Natural killer cell (primary cell): ENCODE data around the gene SHB. TPM values are rescaled to one million over a fixed set of nuclear protein-coding genes. Genes with fewer than 3 reads are reported as not detected.

Experiments used
- ATAC-seq, 3 donors: fragments of 150-1000 bp in 2 of 3; fragments of 200-7000 bp in 1 of 3; cut with Tn5 transposase; 1 replicate in 1 of 3; 2 replicates in 2 of 3; pipeline ENCODE4 v1.10.0; 2021; ENCODE audit warnings: mild to moderate bottlenecking in 2 of 3, moderate library complexity in 2 of 3
- DNase-seq, 2 donors: peaks; one replicate each; pipeline versions ENCODE4 v3.0.0 to v3.0.0-alpha.2; 2013 to 2021; ENCODE audit warnings: mixed read lengths in 1 of 2
- H3K27ac ChIP-seq: one replicate; pipeline ENCODE4 v1.5.1; 2013; ENCODE audit warnings: mild to moderate bottlenecking, low read length
- H3K27me3 ChIP-seq: one replicate; pipeline ENCODE4 v1.6.1; 2013; ENCODE audit warnings: low read length; ENCODE audit not compliant: control insufficient read depth, insufficient read depth
- H3K36me3 ChIP-seq: one replicate; pipeline ENCODE4 v1.6.1; 2013; ENCODE audit warnings: low read length; ENCODE audit not compliant: control insufficient read depth, insufficient read depth
- H3K4me1 ChIP-seq: one replicate; pipeline ENCODE4 v1.6.1; 2013; ENCODE audit warnings: low read length; ENCODE audit not compliant: control insufficient read depth, insufficient read depth
- H3K4me3 ChIP-seq: one replicate; pipeline ENCODE4 v1.5.1; 2013; ENCODE audit warnings: low read length
- H3K9me3 ChIP-seq: one replicate; pipeline ENCODE4 v1.6.1; 2013; ENCODE audit warnings: low read length; ENCODE audit not compliant: control insufficient read depth, insufficient read depth
- H3K27ac Mint-ChIP-seq, 2 donors: one replicate each; pipeline ENCODE4 v1.8.0; 2022; ENCODE audit warnings: mild to moderate bottlenecking in 2 of 2, mixed read lengths in 2 of 2, moderate library complexity in 1 of 2
- H3K27me3 Mint-ChIP-seq, 2 donors: one replicate each; pipeline ENCODE4 v1.8.0; 2022; ENCODE audit warnings: low read depth in 2 of 2, mixed read lengths in 2 of 2
- H3K36me3 Mint-ChIP-seq: one replicate; pipeline ENCODE4 v1.8.0; 2022; ENCODE audit warnings: mixed read lengths
- H3K4me1 Mint-ChIP-seq, 2 donors: one replicate each; pipeline ENCODE4 v1.8.0; 2022; ENCODE audit warnings: mixed read lengths in 2 of 2
- H3K4me3 Mint-ChIP-seq: one replicate; pipeline ENCODE4 v1.8.0; 2022; ENCODE audit warnings: mild to moderate bottlenecking, moderate library complexity, mixed read lengths
- H3K9me3 Mint-ChIP-seq, 2 donors: one replicate each; pipeline ENCODE4 v1.8.0; 2022; ENCODE audit warnings: mixed read lengths in 2 of 2
- WGBS: methylation state at CpG from one replicate; pipeline ENCODE4 v1.1.7; 2013; ENCODE audit warnings: missing lambda C conversion rate; ENCODE audit not compliant: insufficient coverage; 5-methylcytosine and 5-hydroxymethylcytosine counted together
- intact Hi-C: fragments of 100-400 bp; cut with micrococcal nuclease; formaldehyde crosslinking; loops from one replicate; pipeline ENCODE4 v1.14.2; 2022
- total RNA-seq, 4 donors: library from RNA; stranded (reverse); fragments of 120-200 nt in 1 of 4; gene quantifications; one replicate each; pipeline versions ENCODE4 v1.2.3 to v1.2.4, GENCODE V29; 2013 to 2022
- TF ChIP-seq, protein P1 (sequence below): fragments of 200-600 bp; IDR thresholded peaks from one replicate; pipeline ENCODE4 v1.8.0; 2022; ENCODE audit warnings: antibody characterized with exemption

Gene SHB
- total RNA-seq, 3 donors from 2014 or later (not counting 1 experiment from before 2014, with no cell fraction given), result 2.7 to 7.1 (median 2.9) TPM

DNA sequence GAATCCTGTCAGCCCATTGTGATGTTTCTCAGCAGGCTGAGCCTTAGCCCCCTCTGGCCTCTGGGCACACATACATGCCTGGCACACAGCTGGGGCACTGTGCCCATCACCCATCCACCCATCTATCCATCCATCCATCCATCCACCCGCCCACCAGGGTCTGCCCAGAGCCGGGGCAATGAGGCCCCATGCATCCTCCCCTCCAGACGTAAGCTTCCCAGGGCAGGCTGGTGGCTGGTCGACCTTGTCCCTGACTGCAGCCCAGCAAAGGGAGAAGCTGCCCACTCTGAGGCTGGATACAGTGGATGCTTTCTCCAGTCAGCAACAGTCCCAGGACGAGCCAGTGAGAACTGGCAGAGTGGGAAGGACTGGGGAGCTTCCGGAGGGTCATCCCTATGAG is 144.0 kb downstream of the SHB start:
- ATAC-seq, result no peak
- no peak overlapping the region for H3K27ac ChIP-seq
- H3K4me1 ChIP-seq, result no peaks in the 10 kb centered on the region
- whole genome bisulfite sequencing, result 77% methylated on average over 6 of the region's 6 CpGs
- H3K27ac Mint-ChIP-seq, result no peak overlapping the region
- H3K36me3 ChIP-seq, result no peaks in the 10 kb centered on the region
- H3K4me3 ChIP-seq, result no peak overlapping the region
- H3K9me3 Mint-ChIP-seq, result no peaks in the 10 kb centered on the region
- TF ChIP-seq, protein P1, sequence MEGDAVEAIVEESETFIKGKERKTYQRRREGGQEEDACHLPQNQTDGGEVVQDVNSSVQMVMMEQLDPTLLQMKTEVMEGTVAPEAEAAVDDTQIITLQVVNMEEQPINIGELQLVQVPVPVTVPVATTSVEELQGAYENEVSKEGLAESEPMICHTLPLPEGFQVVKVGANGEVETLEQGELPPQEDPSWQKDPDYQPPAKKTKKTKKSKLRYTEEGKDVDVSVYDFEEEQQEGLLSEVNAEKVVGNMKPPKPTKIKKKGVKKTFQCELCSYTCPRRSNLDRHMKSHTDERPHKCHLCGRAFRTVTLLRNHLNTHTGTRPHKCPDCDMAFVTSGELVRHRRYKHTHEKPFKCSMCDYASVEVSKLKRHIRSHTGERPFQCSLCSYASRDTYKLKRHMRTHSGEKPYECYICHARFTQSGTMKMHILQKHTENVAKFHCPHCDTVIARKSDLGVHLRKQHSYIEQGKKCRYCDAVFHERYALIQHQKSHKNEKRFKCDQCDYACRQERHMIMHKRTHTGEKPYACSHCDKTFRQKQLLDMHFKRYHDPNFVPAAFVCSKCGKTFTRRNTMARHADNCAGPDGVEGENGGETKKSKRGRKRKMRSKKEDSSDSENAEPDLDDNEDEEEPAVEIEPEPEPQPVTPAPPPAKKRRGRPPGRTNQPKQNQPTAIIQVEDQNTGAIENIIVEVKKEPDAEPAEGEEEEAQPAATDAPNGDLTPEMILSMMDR, result no peak
- H3K36me3 Mint-ChIP-seq, result no peaks in the 10 kb centered on the region
- no peaks in the 10 kb centered on the region for H3K9me3 ChIP-seq
- no peaks in the 10 kb centered on the region for H3K27me3 Mint-ChIP-seq
- no peak for DNase-seq
- no peak overlapping the region for H3K4me3 Mint-ChIP-seq
- intact Hi-C loops, result no loop called here
- no peaks in the 10 kb centered on the region for H3K27me3 ChIP-seq
- H3K4me1 Mint-ChIP-seq, result peaks cover 6 to 11% of the 10 kb centered on the region in 2 donors

DNA sequence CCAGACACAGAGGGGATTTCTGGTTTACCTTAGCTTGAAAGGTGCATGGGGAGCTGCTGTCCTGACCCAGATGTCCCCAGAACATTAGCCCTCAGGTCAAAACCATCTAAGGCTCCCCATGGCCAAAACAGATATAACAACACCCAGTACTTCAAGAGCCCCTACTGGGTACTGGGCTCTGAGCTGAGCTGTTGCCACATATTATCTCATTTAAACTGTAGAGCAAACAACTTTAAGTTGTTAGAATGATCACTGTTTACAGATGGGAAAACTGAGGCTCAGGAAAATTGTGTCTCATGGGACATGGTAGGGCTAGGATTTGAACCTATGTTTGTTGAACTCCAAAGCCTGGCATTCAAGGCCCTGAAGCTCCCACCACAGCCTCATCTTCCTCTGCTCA is 144.5 kb downstream of the SHB start:
- ATAC-seq, result no peak
- intact Hi-C loops, result no loop called here
- H3K27me3 Mint-ChIP-seq, result no peaks in the 10 kb centered on the region

GRCh38 chr9:37923796-37924427 is 145.1 kb downstream of the SHB start:
- Mint-ChIP-seq H3K9me3 (no peaks in the 10 kb centered on the region), H3K27ac (no peak overlapping the region), H3K36me3 (no peaks in the 10 kb centered on the region), H3K27me3 (no peaks in the 10 kb centered on the region), H3K4me1 (peaks cover 6 to 11% of the 10 kb centered on the region in 2 donors), H3K4me3 (no peak overlapping the region)
- no peaks in the 10 kb centered on the region for H3K9me3 ChIP-seq
- intact Hi-C loops, result no loop called here
- ATAC-seq (no peak), DNase-seq (no peak)
- TF ChIP-seq, protein P1, result no peak
- H3K36me3 ChIP-seq, result no peaks in the 10 kb centered on the region
- no peaks in the 10 kb centered on the region for H3K4me1 ChIP-seq
- H3K27me3 ChIP-seq, result no peaks in the 10 kb centered on the region
- WGBS, result 97% methylated on average over 24 of the region's 25 CpGs
- no peak overlapping the region for H3K4me3 ChIP-seq
- no peak overlapping the region for H3K27ac ChIP-seq

More for the DNA sequence above, 144.5 kb downstream of the SHB start:
- DNase-seq, result no peak
- Mint-ChIP-seq H3K36me3 (no peaks in the 10 kb centered on the region), H3K9me3 (no peaks in the 10 kb centered on the region), H3K4me3 (no peak overlapping the region), H3K27ac (no peak overlapping the region), H3K4me1 (peaks cover 6 to 11% of the 10 kb centered on the region in 2 donors)
- H3K9me3 ChIP-seq, result no peaks in the 10 kb centered on the region
- no peaks in the 10 kb centered on the region for H3K4me1 ChIP-seq
- H3K36me3 ChIP-seq, result no peaks in the 10 kb centered on the region
- H3K27me3 ChIP-seq, result no peaks in the 10 kb centered on the region
- no peak overlapping the region for H3K4me3 ChIP-seq
- TF ChIP-seq, protein P1, result no peak
- H3K27ac ChIP-seq, result no peak overlapping the region
